ENCODE measurements around the gene GDE1.

The GDE1 gene

DNA sequence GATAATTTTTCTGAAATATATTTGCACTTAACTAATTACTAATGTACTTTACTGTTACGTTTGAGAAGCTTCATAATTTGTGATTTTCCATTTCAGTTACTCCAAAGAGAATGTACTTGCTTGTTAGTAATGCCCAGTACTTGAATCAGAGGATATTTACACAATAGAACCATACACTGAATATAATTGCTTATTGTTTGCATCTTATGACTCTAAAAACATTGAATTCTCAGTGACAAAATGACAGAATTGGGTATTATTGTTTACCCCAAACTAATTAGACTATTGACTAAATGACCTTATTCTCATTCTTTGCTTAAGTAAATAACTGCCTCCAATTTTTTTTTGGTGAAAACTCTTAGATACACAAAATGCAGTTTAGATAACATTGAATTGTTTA, 10.7 kb upstream of the GDE1 start:
- TF ChIP-seq, protein P1, sequence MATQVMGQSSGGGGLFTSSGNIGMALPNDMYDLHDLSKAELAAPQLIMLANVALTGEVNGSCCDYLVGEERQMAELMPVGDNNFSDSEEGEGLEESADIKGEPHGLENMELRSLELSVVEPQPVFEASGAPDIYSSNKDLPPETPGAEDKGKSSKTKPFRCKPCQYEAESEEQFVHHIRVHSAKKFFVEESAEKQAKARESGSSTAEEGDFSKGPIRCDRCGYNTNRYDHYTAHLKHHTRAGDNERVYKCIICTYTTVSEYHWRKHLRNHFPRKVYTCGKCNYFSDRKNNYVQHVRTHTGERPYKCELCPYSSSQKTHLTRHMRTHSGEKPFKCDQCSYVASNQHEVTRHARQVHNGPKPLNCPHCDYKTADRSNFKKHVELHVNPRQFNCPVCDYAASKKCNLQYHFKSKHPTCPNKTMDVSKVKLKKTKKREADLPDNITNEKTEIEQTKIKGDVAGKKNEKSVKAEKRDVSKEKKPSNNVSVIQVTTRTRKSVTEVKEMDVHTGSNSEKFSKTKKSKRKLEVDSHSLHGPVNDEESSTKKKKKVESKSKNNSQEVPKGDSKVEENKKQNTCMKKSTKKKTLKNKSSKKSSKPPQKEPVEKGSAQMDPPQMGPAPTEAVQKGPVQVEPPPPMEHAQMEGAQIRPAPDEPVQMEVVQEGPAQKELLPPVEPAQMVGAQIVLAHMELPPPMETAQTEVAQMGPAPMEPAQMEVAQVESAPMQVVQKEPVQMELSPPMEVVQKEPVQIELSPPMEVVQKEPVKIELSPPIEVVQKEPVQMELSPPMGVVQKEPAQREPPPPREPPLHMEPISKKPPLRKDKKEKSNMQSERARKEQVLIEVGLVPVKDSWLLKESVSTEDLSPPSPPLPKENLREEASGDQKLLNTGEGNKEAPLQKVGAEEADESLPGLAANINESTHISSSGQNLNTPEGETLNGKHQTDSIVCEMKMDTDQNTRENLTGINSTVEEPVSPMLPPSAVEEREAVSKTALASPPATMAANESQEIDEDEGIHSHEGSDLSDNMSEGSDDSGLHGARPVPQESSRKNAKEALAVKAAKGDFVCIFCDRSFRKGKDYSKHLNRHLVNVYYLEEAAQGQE (IDR thresholded peaks at IDR 0.05; ENCODE audit: insufficient read depth in 1 of 2, low read depth in 2 of 2, low read length in 2 of 2): no peak
- no peak for TF ChIP-seq TAF1 (IDR thresholded peaks at IDR 0.05; ENCODE audit: borderline replicate concordance, insufficient read depth, low read length)
- no peak for TF ChIP-seq SIN3A (IDR thresholded peaks at IDR 0.05; ENCODE audit: borderline replicate concordance, insufficient read depth, low read length)
- no peak for TF ChIP-seq FOXP2 (optimal IDR thresholded peaks at IDR 0.05; ENCODE audit: borderline replicate concordance, extremely low read depth, extremely low read length, insufficient read depth)
- no peak for TF ChIP-seq POLR2AphosphoS5 (IDR thresholded peaks at IDR 0.05; ENCODE audit: low read depth, low read length)

- no peak for TF ChIP-seq FOXP2 (optimal IDR thresholded peaks at IDR 0.05; ENCODE audit: borderline replicate concordance, extremely low read depth, extremely low read length, insufficient read depth)
- TF ChIP-seq SIN3A (IDR thresholded peaks at IDR 0.05; ENCODE audit: borderline replicate concordance, insufficient read depth, low read length): no peak
- TF ChIP-seq POLR2AphosphoS5 (IDR thresholded peaks at IDR 0.05; ENCODE audit: low read depth, low read length): no peak
- no peak for TF ChIP-seq TAF1 (IDR thresholded peaks at IDR 0.05; ENCODE audit: borderline replicate concordance, insufficient read depth, low read length)
- TF ChIP-seq, protein P1 (IDR thresholded peaks at IDR 0.05; ENCODE audit: insufficient read depth in 1 of 2, low read depth in 2 of 2, low read length in 2 of 2): no peak
These were observed 6.8 kb upstream of the GDE1 start for GRCh38 chr16:19528666-19529065.

- TF ChIP-seq POLR2AphosphoS5 (IDR thresholded peaks at IDR 0.05; ENCODE audit: low read depth, low read length): no peak
- TF ChIP-seq SIN3A (IDR thresholded peaks at IDR 0.05; ENCODE audit: borderline replicate concordance, insufficient read depth, low read length): no peak
- no peak for TF ChIP-seq FOXP2 (optimal IDR thresholded peaks at IDR 0.05; ENCODE audit: borderline replicate concordance, extremely low read depth, extremely low read length, insufficient read depth)
- TF ChIP-seq, protein P1 (IDR thresholded peaks at IDR 0.05; ENCODE audit: insufficient read depth in 1 of 2, low read depth in 2 of 2, low read length in 2 of 2): no peak
- no peak for TF ChIP-seq TAF1 (IDR thresholded peaks at IDR 0.05; ENCODE audit: borderline replicate concordance, insufficient read depth, low read length)
These were observed 5.3 kb upstream of the GDE1 start for GRCh38 chr16:19527161-19527560.

- no peak for TF ChIP-seq POLR2AphosphoS5 (IDR thresholded peaks at IDR 0.05; ENCODE audit: low read depth, low read length)
- no peak for TF ChIP-seq TAF1 (IDR thresholded peaks at IDR 0.05; ENCODE audit: borderline replicate concordance, insufficient read depth, low read length)
- no peak for TF ChIP-seq SIN3A (IDR thresholded peaks at IDR 0.05; ENCODE audit: borderline replicate concordance, insufficient read depth, low read length)
- no peak for TF ChIP-seq FOXP2 (optimal IDR thresholded peaks at IDR 0.05; ENCODE audit: borderline replicate concordance, extremely low read depth, extremely low read length, insufficient read depth)
- TF ChIP-seq, protein P1 (IDR thresholded peaks at IDR 0.05; ENCODE audit: insufficient read depth in 1 of 2, low read depth in 2 of 2, low read length in 2 of 2): no peak
These were observed 3.5 kb upstream of the GDE1 start for GRCh38 chr16:19525385-19525723.

Measured in PFSK-1 (cell line).